ENCODE data around the gene CDYL.
A peak's percentile ranks its signal among the peaks of the same experiment; 100 is the strongest.

Gene CDYL

GRCh38 chr6:4774715-4775493, 1.3 kb upstream of the CDYL start:
- no peak for DNase-seq

DNA sequence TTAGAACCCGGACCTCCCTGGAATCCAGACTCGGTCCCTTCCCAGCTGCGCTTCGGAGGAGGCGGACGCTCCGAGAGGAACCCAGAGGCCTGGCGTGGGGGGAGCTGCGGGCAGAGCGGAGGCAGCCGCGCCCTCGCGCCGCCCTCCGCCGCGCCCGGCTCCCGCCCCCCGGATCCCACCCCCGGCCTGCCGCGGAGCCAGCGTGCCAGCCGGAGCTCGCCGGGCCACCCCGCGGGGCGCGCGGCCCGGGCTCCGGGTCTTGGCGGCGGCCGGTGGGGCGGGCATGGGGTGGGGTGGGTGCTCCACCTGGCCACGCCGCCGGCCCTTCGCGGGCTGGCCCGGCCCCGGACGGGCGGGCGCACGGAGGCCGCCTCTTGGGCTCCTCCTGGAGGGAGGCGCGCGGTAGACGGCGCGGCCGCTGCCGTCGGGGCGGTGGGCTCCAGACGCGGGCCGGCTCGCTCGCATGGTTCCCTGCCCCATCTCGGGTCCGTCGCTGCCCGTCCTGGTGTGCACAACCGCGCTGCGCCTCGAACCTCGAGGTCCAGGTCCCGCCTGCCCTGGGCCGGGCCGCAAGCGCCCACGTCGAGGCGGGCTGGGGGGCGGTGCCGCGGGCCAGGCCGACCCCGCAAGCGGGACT, 592 bp upstream of the CDYL start:
- DNase-seq: no peak

GRCh38 chr6:4776493-4777393, 539 bp downstream of the CDYL start:
- DNase-seq: no peak

GRCh38 chr6:4777394-4777935, 1.3 kb downstream of the CDYL start:
- no peak for DNase-seq

- DNase-seq: no peak
Observed at GRCh38 chr6:4778086-4778485, 1.9 kb downstream of the CDYL start.

DNA sequence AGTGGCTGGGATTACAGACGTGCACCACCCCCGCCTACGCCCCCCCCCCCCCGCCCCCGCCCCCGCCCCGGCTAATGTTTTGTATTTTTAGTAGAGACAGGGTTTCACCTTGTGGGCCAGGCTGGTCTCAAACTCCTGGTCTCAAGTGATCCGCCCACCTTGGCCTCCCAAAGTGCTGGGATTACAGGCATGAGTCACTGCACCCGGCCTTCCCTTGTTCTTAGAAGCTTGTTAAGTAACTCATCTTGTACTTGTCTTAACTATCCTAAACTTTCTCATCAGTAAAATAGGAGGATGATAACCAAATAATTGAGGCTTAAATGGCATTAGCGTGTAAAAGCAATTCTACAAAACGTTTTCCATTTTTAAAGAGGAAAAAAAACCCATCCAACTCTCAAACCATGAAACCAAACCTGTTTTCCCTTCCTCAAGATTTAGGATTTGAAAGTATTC, 4.2 kb downstream of the CDYL start:
- no peak for DNase-seq

DNA sequence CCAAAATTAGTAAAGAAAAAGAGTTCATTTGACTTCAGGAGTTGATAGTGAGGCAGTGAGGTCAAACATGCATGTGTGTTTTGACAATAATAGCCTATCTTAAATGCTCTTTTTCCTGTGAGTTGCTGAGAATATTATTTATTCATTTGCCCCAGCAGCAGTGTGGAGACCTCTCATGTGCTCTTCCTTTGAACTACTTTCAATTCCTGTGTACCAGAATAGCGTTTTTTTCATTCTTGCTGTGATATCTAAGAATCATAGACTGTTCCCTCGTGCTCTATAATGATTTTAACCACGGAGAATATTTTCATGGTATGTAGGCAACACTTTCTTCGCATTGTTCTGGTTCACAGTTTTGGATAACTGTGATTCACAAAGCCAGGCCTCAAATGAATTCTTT, 5.2 kb downstream of the CDYL start:
- DNase-seq: no peak

DNA sequence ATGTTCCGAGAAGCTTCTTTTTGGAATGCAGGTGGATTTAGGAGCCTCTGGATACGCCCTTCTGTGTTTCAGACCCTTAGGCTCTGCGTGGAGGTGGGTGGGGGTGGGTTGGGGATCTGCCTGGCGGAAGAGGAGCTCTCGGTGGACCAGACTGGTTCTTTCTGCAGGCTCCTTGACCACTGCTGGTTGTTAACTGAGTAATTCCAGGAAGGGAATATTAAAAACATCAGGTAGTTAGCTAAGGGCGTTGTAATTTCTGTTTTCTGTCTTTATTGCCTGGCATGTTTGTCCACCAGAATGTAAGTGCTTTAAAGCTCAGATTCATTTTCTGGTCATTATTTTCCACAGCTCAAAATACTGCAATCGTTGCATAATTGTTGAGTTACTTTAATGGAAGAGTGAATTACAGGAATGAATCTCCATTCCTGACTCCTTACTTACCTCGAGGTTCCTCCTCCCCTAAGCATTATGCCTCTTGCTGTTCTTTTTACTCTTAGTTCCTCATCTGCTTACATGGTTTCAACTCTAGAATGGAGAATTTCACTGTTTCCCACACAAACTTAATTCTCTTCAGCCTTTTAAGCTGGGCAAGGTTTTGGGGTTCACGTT, 5.9 kb downstream of the CDYL start:
- DNase-seq: no peak

GRCh38 chr6:4786996-4787395, 10.8 kb downstream of the CDYL start:
- no peak for DNase-seq

DNA sequence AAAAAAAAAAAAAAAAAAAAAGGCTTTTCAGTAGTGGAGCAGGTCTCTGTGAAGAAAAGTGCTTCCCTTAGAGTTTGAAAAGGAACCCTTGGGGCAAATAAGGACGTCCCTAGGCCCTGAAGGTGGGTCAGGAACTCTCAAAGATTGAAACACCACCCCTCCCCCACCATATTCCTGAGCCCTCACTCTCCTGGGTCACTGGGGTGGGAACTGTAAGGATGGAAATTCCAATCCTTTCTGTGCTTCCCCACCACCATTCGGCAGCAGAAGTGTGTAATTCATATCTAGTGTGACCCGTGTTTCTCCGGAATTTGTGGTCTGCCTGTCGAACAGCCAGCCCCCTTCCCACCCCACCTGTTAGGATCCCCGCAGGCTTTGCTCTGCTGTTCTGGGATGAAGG, 12.3 kb downstream of the CDYL start:
- DNase-seq: no peak

DNA sequence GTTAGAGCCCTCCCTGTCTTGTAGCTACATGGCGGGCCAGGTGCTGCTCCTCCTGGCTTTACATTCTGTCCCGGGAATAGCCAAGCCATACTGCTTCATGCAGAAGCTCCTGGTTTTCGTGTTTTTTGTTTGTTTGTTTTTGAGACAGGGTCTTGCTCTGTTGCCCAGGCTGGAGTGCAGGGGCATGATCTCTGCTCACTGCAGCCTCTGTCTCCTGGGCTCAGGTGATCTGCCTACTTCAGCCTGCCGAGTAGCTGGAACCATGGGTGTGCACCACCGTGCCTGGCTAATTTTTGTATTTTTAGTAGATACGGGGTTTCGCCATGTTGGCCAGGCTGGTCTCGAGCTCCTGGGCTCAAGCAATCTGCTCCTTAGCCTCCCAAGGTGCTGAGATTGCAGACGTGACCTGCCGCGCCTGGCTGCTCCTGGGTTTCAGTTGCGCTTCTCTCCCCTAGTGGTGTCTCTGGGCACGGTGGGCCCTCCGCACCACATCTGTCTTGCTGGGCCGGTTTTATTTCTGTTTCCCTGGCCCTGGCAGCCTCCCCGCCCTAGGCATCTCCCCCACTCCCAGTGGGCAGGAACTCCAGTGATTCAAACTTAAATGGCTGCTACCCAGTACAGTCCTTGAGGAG, 12.9 kb downstream of the CDYL start:
- DNase-seq: no peak

GRCh38 chr6:4790158-4790899, 14.1 kb downstream of the CDYL start:
- DNase-seq: no peak

DNA sequence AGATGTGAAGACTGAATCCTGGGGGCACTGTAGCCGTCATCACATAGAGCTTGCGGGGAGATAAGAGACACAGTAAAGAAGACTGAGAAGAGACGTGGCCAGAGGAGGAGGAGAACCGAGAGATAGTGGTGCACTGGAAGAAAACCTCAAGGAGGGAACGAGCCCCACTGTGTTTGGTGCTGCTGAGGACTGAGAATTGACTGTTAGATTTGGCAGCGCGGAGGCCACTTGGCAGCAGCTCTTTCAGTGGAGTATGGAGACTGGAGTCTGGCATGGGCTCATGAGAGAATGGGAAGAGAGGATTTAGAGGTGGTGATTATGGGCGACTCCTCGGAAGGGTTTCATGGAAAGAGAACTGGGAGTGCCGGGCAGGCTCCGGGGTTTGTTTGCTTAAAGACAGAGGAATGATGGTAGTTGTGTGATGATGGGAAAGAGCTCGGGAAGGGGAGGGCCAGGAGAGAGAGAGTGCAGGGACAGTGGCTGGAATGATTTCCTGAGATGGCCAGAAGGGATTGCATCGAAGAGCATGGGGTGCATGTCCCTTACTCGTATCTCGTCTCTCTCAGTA, 18.0 kb downstream of the CDYL start:
- DNase-seq: peak in 1 of 2 experiments; percentile 20

- no peak for DNase-seq
Observed at GRCh38 chr6:4797587-4797986, 21.4 kb downstream of the CDYL start.

DNA sequence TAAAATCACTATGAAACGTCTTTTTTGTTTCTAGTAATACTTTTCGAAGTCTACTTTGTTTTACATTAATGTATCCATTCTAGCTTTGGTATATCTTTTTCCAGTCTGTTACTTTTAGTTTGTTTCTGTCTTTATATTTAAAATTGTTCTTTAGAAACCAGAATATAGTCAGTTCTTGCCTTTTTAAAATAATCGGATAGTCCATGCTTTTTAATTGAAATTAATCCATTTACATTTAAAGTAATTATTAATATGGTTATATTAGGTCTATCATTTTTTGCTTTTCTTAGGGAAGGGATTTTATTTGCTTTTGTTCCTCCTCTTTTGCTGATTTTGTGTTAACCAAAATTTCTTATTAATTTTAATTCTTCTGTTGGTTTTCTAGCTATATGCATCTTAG, 23.7 kb downstream of the CDYL start:
- DNase-seq: no peak

DNA sequence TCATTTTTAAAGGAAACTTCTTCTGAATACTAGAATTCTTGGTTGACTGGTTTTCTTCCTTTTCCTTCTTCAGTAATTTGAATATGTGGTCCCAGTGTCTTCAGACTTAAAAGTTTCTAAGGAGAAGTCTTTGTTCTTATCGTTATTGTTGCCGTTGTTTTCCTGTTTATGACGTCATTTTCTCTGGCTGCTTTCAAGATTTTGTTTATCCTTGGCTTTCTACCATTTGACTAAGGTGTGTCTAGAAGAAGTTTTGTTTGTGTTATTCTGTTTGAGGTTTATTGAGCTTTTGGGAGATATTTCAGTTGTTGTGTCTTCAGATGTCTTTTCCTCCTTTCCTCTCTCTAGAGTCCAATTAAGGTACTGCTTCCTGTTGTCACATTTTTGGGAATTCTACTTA, 24.5 kb downstream of the CDYL start:
- no peak for DNase-seq

GRCh38 chr6:4801491-4802110, 25.4 kb downstream of the CDYL start:
- DNase-seq: no peak

- no peak for DNase-seq
Observed at GRCh38 chr6:4802312-4802935, 26.2 kb downstream of the CDYL start.

DNA sequence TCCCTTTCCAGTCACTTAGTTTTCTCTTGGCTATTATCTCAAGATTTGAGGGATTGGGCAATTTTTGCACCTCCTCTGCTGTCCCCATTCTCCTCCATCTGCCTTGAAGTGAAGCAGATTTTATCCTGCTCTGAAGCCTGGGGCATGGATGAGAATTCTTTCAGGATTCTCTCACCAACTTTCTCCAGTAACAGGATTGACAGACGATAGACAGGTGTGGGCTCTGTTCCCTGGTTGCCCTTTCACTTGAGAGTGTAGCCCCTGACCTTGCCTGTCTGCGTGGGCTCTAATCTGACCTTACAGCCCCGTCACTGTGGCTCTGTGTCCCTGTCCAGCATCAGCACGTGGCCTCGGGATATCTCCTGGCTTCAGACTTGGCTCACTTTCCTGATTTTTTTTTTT, 27.1 kb downstream of the CDYL start:
- no peak for DNase-seq

- DNase-seq: no peak
Observed at GRCh38 chr6:4804095-4804494, 27.9 kb downstream of the CDYL start.

Measured in cerebellar nuclear complex (tissue), 1 donor.